Measurements from ENCODE around the gene RLN1. TPM values are rescaled to one million over a fixed set of nuclear protein-coding genes. Genes with fewer than 3 reads are reported as not detected.
"Not testable (repeated sequence)": the region's sequence is repeated elsewhere in the genome, so short reads cannot be mapped to it uniquely, and the experiment has no call there.

The RLN1 gene
- total RNA-seq, 1 donor from 2014 or later: not detected

- H3K4me3 Mint-ChIP-seq (ENCODE audit: unreplicated experiment): no peak overlapping the region
- DNase-seq: no peak
- TF ChIP-seq CTCF (IDR thresholded peaks at IDR 0.05; ENCODE audit: partially characterized antibody, unreplicated experiment): no peak
- H3K27ac Mint-ChIP-seq (ENCODE audit: unreplicated experiment): no peak overlapping the region
- H3K4me1 Mint-ChIP-seq (ENCODE audit: low read depth, unreplicated experiment): no peaks in the 10 kb centered on the region
- no peaks in the 10 kb centered on the region for H3K27me3 Mint-ChIP-seq (ENCODE audit: unreplicated experiment)
- H3K36me3 Mint-ChIP-seq (ENCODE audit: unreplicated experiment): peaks cover 6% of the 10 kb centered on the region
- peaks cover 2% of the 10 kb centered on the region for H3K9me3 Mint-ChIP-seq (ENCODE audit: unreplicated experiment)
Measured at GRCh38 chr9:5352637-5353248, 13.1 kb upstream of the RLN1 start.

GRCh38 chr9:5336688-5337087 lies 3.0 kb downstream of the RLN1 start:
- H3K27ac Mint-ChIP-seq (ENCODE audit: unreplicated experiment): no peak overlapping the region

GRCh38 chr9:5331276-5331675 lies 8.4 kb downstream of the RLN1 start:
- H3K4me3 Mint-ChIP-seq (ENCODE audit: unreplicated experiment); H3K27ac Mint-ChIP-seq (ENCODE audit: unreplicated experiment): not testable (repeated sequence)

More at GRCh38 chr9:5336688-5337087, 3.0 kb downstream of the RLN1 start:
- Mint-ChIP-seq H3K4me1 (ENCODE audit: low read depth, unreplicated experiment) (no peaks in the 10 kb centered on the region), H3K36me3 (ENCODE audit: unreplicated experiment) (no peaks in the 10 kb centered on the region), H3K27me3 (ENCODE audit: unreplicated experiment) (no peaks in the 10 kb centered on the region), H3K4me3 (ENCODE audit: unreplicated experiment) (no peak overlapping the region), H3K9me3 (ENCODE audit: unreplicated experiment) (peaks cover 2% of the 10 kb centered on the region)
- DNase-seq: no peak
- TF ChIP-seq CTCF (IDR thresholded peaks at IDR 0.05; ENCODE audit: partially characterized antibody, unreplicated experiment): no peak

GRCh38 chr9:5326893-5327548 lies 12.7 kb downstream of the RLN1 start:
- Mint-ChIP-seq H3K27me3 (ENCODE audit: unreplicated experiment) (no peaks in the 10 kb centered on the region), H3K4me1 (ENCODE audit: low read depth, unreplicated experiment) (no peaks in the 10 kb centered on the region), H3K36me3 (ENCODE audit: unreplicated experiment) (peaks cover 7% of the 10 kb centered on the region), H3K27ac (ENCODE audit: unreplicated experiment) (no peak overlapping the region), H3K4me3 (ENCODE audit: unreplicated experiment) (no peak overlapping the region), H3K9me3 (ENCODE audit: unreplicated experiment) (peaks cover 7% of the 10 kb centered on the region)
- no peak for TF ChIP-seq CTCF (IDR thresholded peaks at IDR 0.05; ENCODE audit: partially characterized antibody, unreplicated experiment)
- peak; percentile 73 for DNase-seq

More at GRCh38 chr9:5331276-5331675, 8.4 kb downstream of the RLN1 start:
- H3K9me3 Mint-ChIP-seq (ENCODE audit: unreplicated experiment); H3K36me3 Mint-ChIP-seq (ENCODE audit: unreplicated experiment); DNase-seq; H3K4me1 Mint-ChIP-seq (ENCODE audit: low read depth, unreplicated experiment); H3K27me3 Mint-ChIP-seq (ENCODE audit: unreplicated experiment): not testable (repeated sequence)

- Mint-ChIP-seq H3K4me1 (ENCODE audit: low read depth, unreplicated experiment) (no peaks in the 10 kb centered on the region), H3K27me3 (ENCODE audit: unreplicated experiment) (no peaks in the 10 kb centered on the region), H3K9me3 (ENCODE audit: unreplicated experiment) (peaks cover 7% of the 10 kb centered on the region), H3K27ac (ENCODE audit: unreplicated experiment) (no peak overlapping the region), H3K4me3 (ENCODE audit: unreplicated experiment) (no peak overlapping the region), H3K36me3 (ENCODE audit: unreplicated experiment) (peaks cover 7% of the 10 kb centered on the region)
- no peak for TF ChIP-seq CTCF (IDR thresholded peaks at IDR 0.05; ENCODE audit: partially characterized antibody, unreplicated experiment)
- no peak for DNase-seq
Measured at GRCh38 chr9:5326187-5326586, 13.5 kb downstream of the RLN1 start.

- H3K4me3 Mint-ChIP-seq (ENCODE audit: unreplicated experiment); H3K9me3 Mint-ChIP-seq (ENCODE audit: unreplicated experiment); DNase-seq; H3K27ac Mint-ChIP-seq (ENCODE audit: unreplicated experiment); H3K36me3 Mint-ChIP-seq (ENCODE audit: unreplicated experiment); H3K4me1 Mint-ChIP-seq (ENCODE audit: low read depth, unreplicated experiment); H3K27me3 Mint-ChIP-seq (ENCODE audit: unreplicated experiment): not testable (repeated sequence)
Measured at GRCh38 chr9:5321601-5322000, 18.1 kb downstream of the RLN1 start.
